Placental epithelial cell (primary cell): Measurements from ENCODE around the gene IQGAP2. TPM values are rescaled to one million over a fixed set of nuclear protein-coding genes. Genes with fewer than 3 reads are reported as not detected.

Experiments
- small RNA-seq: library from RNA; depleted of rRNA; stranded (forward); fragments of <200 nt; gene quantifications from one replicate; pipeline ENCODE3, GENCODE V24; 2012
- total RNA-seq: library from RNA; depleted of rRNA; stranded (reverse); fragments of >200 nt; gene quantifications from 2 replicates; pipeline ENCODE4 v1.2.3, GENCODE V29; 2012

The IQGAP2 gene, protein sequence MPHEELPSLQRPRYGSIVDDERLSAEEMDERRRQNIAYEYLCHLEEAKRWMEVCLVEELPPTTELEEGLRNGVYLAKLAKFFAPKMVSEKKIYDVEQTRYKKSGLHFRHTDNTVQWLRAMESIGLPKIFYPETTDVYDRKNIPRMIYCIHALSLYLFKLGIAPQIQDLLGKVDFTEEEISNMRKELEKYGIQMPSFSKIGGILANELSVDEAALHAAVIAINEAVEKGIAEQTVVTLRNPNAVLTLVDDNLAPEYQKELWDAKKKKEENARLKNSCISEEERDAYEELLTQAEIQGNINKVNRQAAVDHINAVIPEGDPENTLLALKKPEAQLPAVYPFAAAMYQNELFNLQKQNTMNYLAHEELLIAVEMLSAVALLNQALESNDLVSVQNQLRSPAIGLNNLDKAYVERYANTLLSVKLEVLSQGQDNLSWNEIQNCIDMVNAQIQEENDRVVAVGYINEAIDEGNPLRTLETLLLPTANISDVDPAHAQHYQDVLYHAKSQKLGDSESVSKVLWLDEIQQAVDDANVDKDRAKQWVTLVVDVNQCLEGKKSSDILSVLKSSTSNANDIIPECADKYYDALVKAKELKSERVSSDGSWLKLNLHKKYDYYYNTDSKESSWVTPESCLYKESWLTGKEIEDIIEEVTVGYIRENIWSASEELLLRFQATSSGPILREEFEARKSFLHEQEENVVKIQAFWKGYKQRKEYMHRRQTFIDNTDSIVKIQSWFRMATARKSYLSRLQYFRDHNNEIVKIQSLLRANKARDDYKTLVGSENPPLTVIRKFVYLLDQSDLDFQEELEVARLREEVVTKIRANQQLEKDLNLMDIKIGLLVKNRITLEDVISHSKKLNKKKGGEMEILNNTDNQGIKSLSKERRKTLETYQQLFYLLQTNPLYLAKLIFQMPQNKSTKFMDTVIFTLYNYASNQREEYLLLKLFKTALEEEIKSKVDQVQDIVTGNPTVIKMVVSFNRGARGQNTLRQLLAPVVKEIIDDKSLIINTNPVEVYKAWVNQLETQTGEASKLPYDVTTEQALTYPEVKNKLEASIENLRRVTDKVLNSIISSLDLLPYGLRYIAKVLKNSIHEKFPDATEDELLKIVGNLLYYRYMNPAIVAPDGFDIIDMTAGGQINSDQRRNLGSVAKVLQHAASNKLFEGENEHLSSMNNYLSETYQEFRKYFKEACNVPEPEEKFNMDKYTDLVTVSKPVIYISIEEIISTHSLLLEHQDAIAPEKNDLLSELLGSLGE (N-terminal part only)
- not detected in 2 replicates for total RNA-seq

DNA sequence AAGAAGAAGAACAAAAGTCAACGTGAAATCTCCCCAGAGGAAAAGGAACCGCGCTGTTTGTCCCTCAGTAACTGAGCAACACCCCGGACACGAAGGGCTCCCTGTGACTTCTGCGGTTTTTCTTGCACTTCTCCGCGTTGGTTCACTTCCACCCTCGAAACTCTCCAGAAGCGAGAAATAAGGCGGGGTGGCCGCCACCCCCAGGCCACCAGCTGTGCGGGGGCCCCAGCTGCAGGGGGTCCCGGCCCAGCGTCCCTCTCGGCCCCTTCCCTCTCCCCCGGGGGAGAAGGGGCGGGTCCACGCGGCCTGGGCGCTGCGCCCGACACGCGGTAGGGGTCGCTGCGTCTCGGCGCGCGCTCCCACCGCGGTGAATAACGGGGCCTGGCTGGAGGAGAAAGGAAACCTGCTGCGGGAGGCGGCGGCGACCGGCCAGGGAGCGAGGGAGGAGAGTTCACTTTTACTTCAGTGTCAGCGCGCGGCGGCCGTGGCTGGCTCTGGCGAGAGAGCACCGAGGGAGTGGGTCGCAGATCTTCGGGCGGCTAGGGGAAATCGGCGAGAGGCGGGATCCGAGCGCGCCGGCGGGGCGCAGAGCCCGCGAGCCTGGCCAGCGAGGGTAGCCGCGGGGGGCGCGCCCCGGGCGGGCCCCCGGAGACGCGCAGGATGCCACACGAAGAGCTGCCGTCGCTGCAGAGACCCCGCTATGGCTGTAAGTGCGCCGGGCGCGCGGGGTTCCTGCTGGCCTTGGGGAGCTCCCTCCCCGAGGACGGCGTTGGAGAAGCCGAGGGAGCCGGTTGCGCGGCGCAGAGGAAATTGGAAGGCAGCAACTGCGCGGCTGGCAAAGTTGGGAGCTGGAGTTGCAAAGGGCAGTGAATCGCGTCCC lies at the start of gene IQGAP2:
TSS of gene IQGAP2 (plus strand) at position 400 of the 880 bp plus-strand sequence. CDS start at position 661, 261 bp downstream.

DNA sequence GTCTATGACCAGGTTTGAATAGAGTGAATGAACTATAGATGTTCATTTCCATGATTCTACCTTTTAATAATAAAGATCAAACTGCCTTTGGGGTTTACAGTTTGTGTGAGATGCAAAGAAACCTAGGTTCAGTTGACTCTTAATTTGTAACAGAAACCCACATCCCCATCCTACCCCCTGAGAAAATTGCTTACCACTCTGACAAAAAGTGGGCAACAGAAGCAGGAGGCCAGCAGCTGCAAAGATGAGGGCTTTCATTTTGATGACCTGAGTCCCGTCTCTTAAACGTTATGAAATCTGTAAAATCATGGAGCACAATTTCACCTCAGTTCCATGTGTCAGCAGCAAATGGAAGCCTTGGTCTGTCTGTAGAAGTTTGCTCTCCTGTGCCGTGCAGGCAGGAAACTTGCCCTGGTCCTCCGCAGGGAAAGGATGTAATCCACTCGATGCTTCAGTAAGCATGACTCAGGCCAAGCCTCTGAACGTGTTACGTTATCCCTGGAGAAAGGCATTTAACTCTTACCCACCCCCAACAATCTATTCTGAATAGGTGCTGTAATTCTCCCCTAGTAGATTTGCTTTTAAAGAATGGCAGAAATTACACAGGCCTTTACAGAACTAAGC lies 220.0 kb downstream of the IQGAP2 start, which contains the start of gene F2RL2:
TSS of gene F2RL2 (minus strand) at position 431 of the 624 bp plus-strand sequence. CDS start at position 258, 173 bp downstream.

DNA sequence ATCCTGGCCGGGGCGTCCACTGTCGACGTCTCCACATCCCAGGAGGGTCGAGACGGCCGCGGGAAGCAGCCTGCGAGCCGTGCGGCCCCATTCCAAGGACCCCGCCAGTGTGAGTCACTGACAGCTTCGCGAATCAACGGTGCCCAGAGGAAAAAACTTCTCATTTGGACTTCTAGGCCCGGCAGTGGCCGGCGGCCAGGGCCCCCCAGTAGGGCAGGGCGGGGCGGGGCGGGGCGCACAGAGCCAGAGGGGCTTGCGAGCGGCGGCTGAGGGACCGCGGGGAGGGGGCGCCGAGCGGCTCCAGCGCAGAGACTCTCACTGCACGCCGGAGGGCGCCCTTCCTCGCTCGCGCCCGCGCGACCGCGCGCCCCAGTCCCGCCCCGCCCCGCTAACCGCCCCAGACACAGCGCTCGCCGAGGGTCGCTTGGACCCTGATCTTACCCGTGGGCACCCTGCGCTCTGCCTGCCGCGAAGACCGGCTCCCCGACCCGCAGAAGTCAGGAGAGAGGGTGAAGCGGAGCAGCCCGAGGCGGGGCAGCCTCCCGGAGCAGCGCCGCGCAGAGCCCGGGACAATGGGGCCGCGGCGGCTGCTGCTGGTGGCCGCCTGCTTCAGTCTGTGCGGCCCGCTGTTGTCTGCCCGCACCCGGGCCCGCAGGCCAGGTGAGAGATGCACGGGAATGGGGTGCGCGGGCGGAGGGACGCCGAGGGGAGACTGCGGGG lies 312.8 kb downstream of the IQGAP2 start, which contains the start of gene F2R:
TSS of gene F2R (plus strand) at position 391 of the 720 bp plus-strand sequence. CDS start at position 573, 182 bp downstream.

Small RNAs within 50 kb of the gene (small RNA-seq; reads per million reads assigned to genes)
- gene RF02154 (not detected), gene RF02155 (not detected)

Other genes with a start within 250 kb of the IQGAP2 start
- gene F2RL2, start 220.1 kb downstream of the IQGAP2 start, total RNA-seq, result under 0.01 TPM in 1 of 2 replicates, not detected in the other